Measurements from ENCODE around the gene CNGA3.

- TF ChIP-seq POLR2A (IDR thresholded peaks at IDR 0.05) (no peak), CTCF (IDR thresholded peaks at IDR 0.05) (no peak)
Observed at GRCh38 chr2:98391581-98392270, 45.5 kb downstream of the CNGA3 start.
